Suprapubic skin (tissue), 3 donors: ENCODE results near the gene VSNL1.

Experiments
- EP300 ChIP-seq: sonication (generic); formaldehyde crosslinking; IDR thresholded peaks from one replicate; pipeline ENCODE4 v1.6.1; 2017; ENCODE audit warnings: antibody characterized with exemption
- POLR2A ChIP-seq, 2 donors: fragments of 450-650 bp; IDR thresholded peaks; one replicate each; pipeline ENCODE4 v1.6.1; 2017; ENCODE audit warnings: antibody characterized with exemption in 2 of 2, mild to moderate bottlenecking in 2 of 2, moderate library complexity in 2 of 2
- TF ChIP-seq, protein P1 (sequence below), 2 donors: fragments of 200-600 bp in 1 of 2; fragments of 450-650 bp in 1 of 2; sonication (generic) in 1 of 2; IDR thresholded peaks; one replicate each; pipeline ENCODE4 v1.5.1; 2016 to 2019; ENCODE audit warnings: antibody characterized with exemption in 2 of 2, mild to moderate bottlenecking in 1 of 2, moderate library complexity in 1 of 2

DNA sequence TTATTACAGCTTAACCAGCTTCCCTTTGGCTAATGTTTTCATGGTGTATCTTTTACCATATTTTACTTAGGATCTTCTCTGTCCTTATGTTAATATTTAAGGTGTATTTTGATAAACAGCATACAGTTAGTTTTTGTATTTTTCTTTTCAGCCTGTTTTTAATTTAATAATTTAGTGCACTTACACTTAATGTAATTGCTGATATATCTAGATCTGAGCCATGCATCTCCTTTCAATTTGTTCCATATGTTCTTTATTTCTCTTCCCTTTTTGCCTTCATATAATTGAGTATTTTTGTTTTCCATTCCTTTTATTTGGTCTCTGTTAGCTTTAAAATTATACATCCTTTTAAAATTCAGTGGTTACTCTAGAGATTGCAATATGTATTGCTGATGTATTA is 134.3 kb downstream of the VSNL1 start:
- TF ChIP-seq POLR2A (IDR thresholded peaks at IDR 0.05) (no peak), EP300 (no peak)
- TF ChIP-seq, protein P1, sequence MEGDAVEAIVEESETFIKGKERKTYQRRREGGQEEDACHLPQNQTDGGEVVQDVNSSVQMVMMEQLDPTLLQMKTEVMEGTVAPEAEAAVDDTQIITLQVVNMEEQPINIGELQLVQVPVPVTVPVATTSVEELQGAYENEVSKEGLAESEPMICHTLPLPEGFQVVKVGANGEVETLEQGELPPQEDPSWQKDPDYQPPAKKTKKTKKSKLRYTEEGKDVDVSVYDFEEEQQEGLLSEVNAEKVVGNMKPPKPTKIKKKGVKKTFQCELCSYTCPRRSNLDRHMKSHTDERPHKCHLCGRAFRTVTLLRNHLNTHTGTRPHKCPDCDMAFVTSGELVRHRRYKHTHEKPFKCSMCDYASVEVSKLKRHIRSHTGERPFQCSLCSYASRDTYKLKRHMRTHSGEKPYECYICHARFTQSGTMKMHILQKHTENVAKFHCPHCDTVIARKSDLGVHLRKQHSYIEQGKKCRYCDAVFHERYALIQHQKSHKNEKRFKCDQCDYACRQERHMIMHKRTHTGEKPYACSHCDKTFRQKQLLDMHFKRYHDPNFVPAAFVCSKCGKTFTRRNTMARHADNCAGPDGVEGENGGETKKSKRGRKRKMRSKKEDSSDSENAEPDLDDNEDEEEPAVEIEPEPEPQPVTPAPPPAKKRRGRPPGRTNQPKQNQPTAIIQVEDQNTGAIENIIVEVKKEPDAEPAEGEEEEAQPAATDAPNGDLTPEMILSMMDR (IDR thresholded peaks at IDR 0.05): no peak
